ENCODE data around the gene DYNC1I2. TPM values are rescaled to one million over a fixed set of nuclear protein-coding genes. Genes with fewer than 3 reads are reported as not detected.
"Not testable (repeated sequence)": the region's sequence is repeated elsewhere in the genome, so short reads cannot be mapped to it uniquely, and the experiment has no call there.

Gene DYNC1I2
- total RNA-seq, 1 experiment from 2014 or later = 72.8 TPM

GRCh38 chr2:171772373-171772772 is 85.1 kb downstream of the DYNC1I2 start:
- TF ChIP-seq, protein P1, sequence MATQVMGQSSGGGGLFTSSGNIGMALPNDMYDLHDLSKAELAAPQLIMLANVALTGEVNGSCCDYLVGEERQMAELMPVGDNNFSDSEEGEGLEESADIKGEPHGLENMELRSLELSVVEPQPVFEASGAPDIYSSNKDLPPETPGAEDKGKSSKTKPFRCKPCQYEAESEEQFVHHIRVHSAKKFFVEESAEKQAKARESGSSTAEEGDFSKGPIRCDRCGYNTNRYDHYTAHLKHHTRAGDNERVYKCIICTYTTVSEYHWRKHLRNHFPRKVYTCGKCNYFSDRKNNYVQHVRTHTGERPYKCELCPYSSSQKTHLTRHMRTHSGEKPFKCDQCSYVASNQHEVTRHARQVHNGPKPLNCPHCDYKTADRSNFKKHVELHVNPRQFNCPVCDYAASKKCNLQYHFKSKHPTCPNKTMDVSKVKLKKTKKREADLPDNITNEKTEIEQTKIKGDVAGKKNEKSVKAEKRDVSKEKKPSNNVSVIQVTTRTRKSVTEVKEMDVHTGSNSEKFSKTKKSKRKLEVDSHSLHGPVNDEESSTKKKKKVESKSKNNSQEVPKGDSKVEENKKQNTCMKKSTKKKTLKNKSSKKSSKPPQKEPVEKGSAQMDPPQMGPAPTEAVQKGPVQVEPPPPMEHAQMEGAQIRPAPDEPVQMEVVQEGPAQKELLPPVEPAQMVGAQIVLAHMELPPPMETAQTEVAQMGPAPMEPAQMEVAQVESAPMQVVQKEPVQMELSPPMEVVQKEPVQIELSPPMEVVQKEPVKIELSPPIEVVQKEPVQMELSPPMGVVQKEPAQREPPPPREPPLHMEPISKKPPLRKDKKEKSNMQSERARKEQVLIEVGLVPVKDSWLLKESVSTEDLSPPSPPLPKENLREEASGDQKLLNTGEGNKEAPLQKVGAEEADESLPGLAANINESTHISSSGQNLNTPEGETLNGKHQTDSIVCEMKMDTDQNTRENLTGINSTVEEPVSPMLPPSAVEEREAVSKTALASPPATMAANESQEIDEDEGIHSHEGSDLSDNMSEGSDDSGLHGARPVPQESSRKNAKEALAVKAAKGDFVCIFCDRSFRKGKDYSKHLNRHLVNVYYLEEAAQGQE (IDR thresholded peaks at IDR 0.05; ENCODE audit: insufficient read depth in 1 of 2, low read depth in 2 of 2, low read length in 1 of 2) = no peak
- TF ChIP-seq TCF7L2 (IDR thresholded peaks at IDR 0.05; ENCODE audit: low read depth, low read length) = no peak
- TF ChIP-seq SIN3A (IDR thresholded peaks at IDR 0.05; ENCODE audit: borderline replicate concordance, insufficient read depth, low read depth, low read length) = no peak
- no peak for TF ChIP-seq POLR2AphosphoS5 (IDR thresholded peaks at IDR 0.05; ENCODE audit: low read depth, low read length)
- no peak for TF ChIP-seq CTCF (IDR thresholded peaks at IDR 0.05)
- Histone ChIP-seq H3K36me3 (ENCODE audit: control insufficient read depth, insufficient read depth, low read length) (no peaks in the 10 kb centered on the region), H3K27ac (ENCODE audit: low read length) (no peak overlapping the region), H3K27me3 (ENCODE audit: control insufficient read depth, insufficient read depth, low read length) (no peaks in the 10 kb centered on the region), H3K4me1 (ENCODE audit: control insufficient read depth, insufficient read depth, low read length) (no peaks in the 10 kb centered on the region), H3K4me3 (ENCODE audit: low read depth in 2 of 2, low read length in 2 of 2) (no peak overlapping the region), H3K9me3 (ENCODE audit: control insufficient read depth, insufficient read depth, low read depth, low read length) (no peaks in the 10 kb centered on the region)
- BruUV-seq (replicated peaks) = no TSS peak
- in situ Hi-C loops (cut with HindIII; ENCODE audit: low pct_unique_long_range_greater_than_20kb, low sequenced_read_pairs) = no loop called here
- no peak for ATAC-seq
- ChIA-PET CTCF (no interaction called here), POLR2A (no interaction called here)
- intact Hi-C loops (cut with micrococcal nuclease; ENCODE audit: unreplicated experiment) = no loop called here
- no peak for DNase-seq (ENCODE audit: low read depth, low spot score)

- ATAC-seq; POLR2A ChIA-PET; in situ Hi-C loops (cut with HindIII; ENCODE audit: low pct_unique_long_range_greater_than_20kb, low sequenced_read_pairs); H3K4me1 ChIP-seq (ENCODE audit: control insufficient read depth, insufficient read depth, low read length); H3K27ac ChIP-seq (ENCODE audit: low read length); H3K36me3 ChIP-seq (ENCODE audit: control insufficient read depth, insufficient read depth, low read length); intact Hi-C loops (cut with micrococcal nuclease; ENCODE audit: unreplicated experiment); CTCF ChIA-PET; BruUV-seq (replicated peaks); H3K9me3 ChIP-seq (ENCODE audit: control insufficient read depth, insufficient read depth, low read depth, low read length); DNase-seq (ENCODE audit: low read depth, low spot score); H3K27me3 ChIP-seq (ENCODE audit: control insufficient read depth, insufficient read depth, low read length); H3K4me3 ChIP-seq (ENCODE audit: low read depth in 2 of 2, low read length in 2 of 2): not testable (repeated sequence)
Observed at GRCh38 chr2:171774581-171774980, 87.3 kb downstream of the DYNC1I2 start.

DNA sequence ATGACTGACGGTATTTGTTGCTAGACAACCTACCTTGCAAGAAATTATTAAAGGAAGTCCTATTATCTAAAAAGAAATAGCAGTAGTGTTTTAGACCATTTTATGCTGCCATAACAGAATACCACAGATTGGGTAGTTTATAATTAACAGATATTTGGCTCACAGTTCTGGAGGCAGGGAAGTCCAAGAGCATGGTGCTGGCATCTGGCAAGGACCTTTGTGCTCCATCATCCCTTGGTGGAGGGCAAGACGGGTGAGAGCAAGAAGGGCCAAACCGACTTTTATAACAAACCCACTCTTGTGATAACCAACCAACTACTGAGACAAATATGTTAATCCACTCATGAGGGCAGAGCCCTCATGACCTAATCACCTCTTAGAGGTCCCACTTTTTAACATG is 91.2 kb downstream of the DYNC1I2 start:
- no TSS peak for BruUV-seq (replicated peaks)
- CTCF ChIA-PET = no interaction called here
- H3K36me3 ChIP-seq (ENCODE audit: control insufficient read depth, insufficient read depth, low read length) = no peaks in the 10 kb centered on the region
- DNase-seq (ENCODE audit: low read depth, low spot score) (no peak), ATAC-seq (no peak)
- TF ChIP-seq, protein P1 (IDR thresholded peaks at IDR 0.05; ENCODE audit: insufficient read depth in 1 of 2, low read depth in 2 of 2, low read length in 1 of 2) = no peak
- TF ChIP-seq SIN3A (IDR thresholded peaks at IDR 0.05; ENCODE audit: borderline replicate concordance, insufficient read depth, low read depth, low read length) = no peak
- no peak for TF ChIP-seq CTCF (IDR thresholded peaks at IDR 0.05)
- TF ChIP-seq TCF7L2 (IDR thresholded peaks at IDR 0.05; ENCODE audit: low read depth, low read length) = no peak
- TF ChIP-seq POLR2AphosphoS5 (IDR thresholded peaks at IDR 0.05; ENCODE audit: low read depth, low read length) = no peak
- 0 out of 2 replicates have a peak, but pooled peaks cover 5% of the 10 kb centered on the region for H3K9me3 ChIP-seq (ENCODE audit: control insufficient read depth, insufficient read depth, low read depth, low read length)
- intact Hi-C loops (cut with micrococcal nuclease; ENCODE audit: unreplicated experiment) = no loop called here
- no peaks in the 10 kb centered on the region for H3K27me3 ChIP-seq (ENCODE audit: control insufficient read depth, insufficient read depth, low read length)
- no peak overlapping the region for H3K27ac ChIP-seq (ENCODE audit: low read length)
- H3K4me3 ChIP-seq (ENCODE audit: low read depth in 2 of 2, low read length in 2 of 2) = no peak overlapping the region
- H3K4me1 ChIP-seq (ENCODE audit: control insufficient read depth, insufficient read depth, low read length) = no peaks in the 10 kb centered on the region
- POLR2A ChIA-PET = no interaction called here
- in situ Hi-C loops (cut with HindIII; ENCODE audit: low pct_unique_long_range_greater_than_20kb, low sequenced_read_pairs) = no loop called here

All from Panc1 (cell line).